HUES48 (cell line): Measurements from ENCODE around the gene HOXC5.
"Not testable (repeated sequence)": the region's sequence is repeated elsewhere in the genome, so short reads cannot be mapped to it uniquely, and the experiment has no call there.

Experiments used
- H3K27ac ChIP-seq: one replicate; pipeline ENCODE4 v1.7.0; 2013; ENCODE audit warnings: low read depth, low read length, inconsistent platforms
- H3K27me3 ChIP-seq: 2 replicates; pipeline ENCODE4 v1.6.1; 2013; ENCODE audit warnings: mild to moderate bottlenecking, low read length; ENCODE audit not compliant: control insufficient read depth, insufficient read depth
- H3K36me3 ChIP-seq: 2 replicates; pipeline ENCODE4 v1.6.1; 2013; ENCODE audit warnings: low read length; ENCODE audit not compliant: control insufficient read depth, insufficient read depth
- H3K4me1 ChIP-seq: 2 replicates; pipeline ENCODE4 v1.6.1; 2013; ENCODE audit warnings: mild to moderate bottlenecking, low read length; ENCODE audit not compliant: control insufficient read depth, insufficient read depth
- H3K4me3 ChIP-seq: 2 replicates; pipeline ENCODE4 v1.5.1; 2013; ENCODE audit warnings: mild to moderate bottlenecking, low read depth, low read length
- H3K9ac ChIP-seq: 2 replicates; pipeline ENCODE4 v1.6.1; 2013; ENCODE audit warnings: mild to moderate bottlenecking, low read depth, low read length, moderate library complexity
- H3K9me3 ChIP-seq: 2 replicates; pipeline ENCODE4 v1.6.1; 2013; ENCODE audit warnings: low read length; ENCODE audit not compliant: control insufficient read depth, insufficient read depth

Gene HOXC5

GRCh38 chr12:54068418-54069070 is 35.7 kb downstream of the HOXC5 start:
- Histone ChIP-seq H3K36me3 (no peaks in the 10 kb centered on the region), H3K4me1 (no peaks in the 10 kb centered on the region), H3K9me3 (no peaks in the 10 kb centered on the region), H3K27me3 (peaks cover 86% of the 10 kb centered on the region), H3K4me3 (no peak overlapping the region), H3K9ac (no peak overlapping the region), H3K27ac (no peak overlapping the region)

GRCh38 chr12:54071942-54072341 is 39.1 kb downstream of the HOXC5 start:
- Histone ChIP-seq H3K9me3 (no peaks in the 10 kb centered on the region), H3K4me1 (peaks cover 18% of the 10 kb centered on the region), H3K4me3 (no peak overlapping the region), H3K27ac (no peak overlapping the region), H3K9ac (no peak overlapping the region), H3K36me3 (no peaks in the 10 kb centered on the region), H3K27me3 (peaks cover 77% of the 10 kb centered on the region)

- Histone ChIP-seq H3K4me3 (no peak overlapping the region), H3K27me3 (peaks cover 85% of the 10 kb centered on the region), H3K27ac (no peak overlapping the region), H3K9me3 (no peaks in the 10 kb centered on the region; the same call in 1 of the 2 replicates), H3K4me1 (peaks cover 18% of the 10 kb centered on the region), H3K9ac (no peak overlapping the region), H3K36me3 (no peaks in the 10 kb centered on the region)
These were observed 41.5 kb downstream of the HOXC5 start for GRCh38 chr12:54074308-54074707.

DNA sequence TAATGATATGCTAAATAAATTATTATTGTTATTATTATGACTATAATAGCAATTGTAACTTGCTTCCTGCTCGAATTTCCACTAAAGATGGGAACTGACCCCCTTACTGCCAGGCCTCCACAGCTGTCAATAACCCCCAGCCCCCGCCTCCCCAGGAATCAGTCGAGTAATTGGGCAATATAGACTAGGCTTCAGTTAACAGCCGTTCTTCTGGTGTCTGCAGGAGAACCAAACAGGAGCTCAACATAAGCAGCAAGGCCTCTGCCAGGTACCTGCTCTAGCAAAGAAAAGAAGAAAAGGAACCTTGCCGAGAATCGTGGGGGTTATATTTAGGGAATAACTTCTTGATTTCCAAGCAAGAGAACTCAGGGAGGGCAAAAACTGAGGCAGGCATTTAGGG is 42.6 kb downstream of the HOXC5 start:
- Histone ChIP-seq H3K27ac (no peak overlapping the region), H3K36me3 (no peaks in the 10 kb centered on the region), H3K9ac (no peak overlapping the region), H3K9me3 (no peaks in the 10 kb centered on the region; the same call in 1 of the 2 replicates), H3K4me3 (no peak overlapping the region), H3K4me1 (peaks cover 18% of the 10 kb centered on the region), H3K27me3 (peaks cover 88% of the 10 kb centered on the region)

- Histone ChIP-seq H3K27me3 (peaks cover 88% of the 10 kb centered on the region), H3K9me3 (no peaks in the 10 kb centered on the region; the same call in 1 of the 2 replicates), H3K9ac (no peak overlapping the region), H3K27ac (peak overlapping the region; percentile 23), H3K4me1 (peaks cover 18% of the 10 kb centered on the region), H3K36me3 (no peaks in the 10 kb centered on the region), H3K4me3 (no peak overlapping the region)
These were observed 43.1 kb downstream of the HOXC5 start for GRCh38 chr12:54075974-54076373.

DNA sequence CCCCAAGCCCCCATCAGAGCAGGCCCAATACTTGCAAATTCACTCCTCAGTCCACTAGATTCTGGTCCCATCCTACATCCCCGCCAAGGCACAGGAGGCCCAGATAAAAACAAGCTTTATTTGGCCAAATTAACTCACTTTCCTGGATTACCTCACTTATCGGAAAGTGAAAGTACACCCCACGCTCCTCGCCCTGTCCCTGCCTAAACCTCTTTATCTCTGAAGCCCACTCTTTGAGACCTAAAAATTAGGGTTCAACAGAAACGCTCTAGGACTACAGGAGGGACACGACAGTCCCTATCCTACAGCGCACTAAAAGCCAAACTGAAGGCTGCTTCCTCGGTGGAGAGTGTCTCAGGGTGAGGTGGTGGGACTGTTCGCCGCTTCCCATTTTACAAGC is 45.0 kb downstream of the HOXC5 start:
- not testable (repeated sequence) for H3K9me3 ChIP-seq, H3K9ac ChIP-seq, H3K27ac ChIP-seq, H3K4me3 ChIP-seq, H3K36me3 ChIP-seq
- Histone ChIP-seq H3K4me1 (peaks cover 18% of the 10 kb centered on the region), H3K27me3 (peaks cover 88% of the 10 kb centered on the region)

- not testable (repeated sequence) for H3K36me3 ChIP-seq, H3K9ac ChIP-seq, H3K4me3 ChIP-seq, H3K27ac ChIP-seq, H3K9me3 ChIP-seq
- H3K27me3 ChIP-seq, result peaks cover 91% of the 10 kb centered on the region
- H3K4me1 ChIP-seq, result peaks cover 18% of the 10 kb centered on the region
These were observed 46.3 kb downstream of the HOXC5 start for GRCh38 chr12:54079115-54079514.

DNA sequence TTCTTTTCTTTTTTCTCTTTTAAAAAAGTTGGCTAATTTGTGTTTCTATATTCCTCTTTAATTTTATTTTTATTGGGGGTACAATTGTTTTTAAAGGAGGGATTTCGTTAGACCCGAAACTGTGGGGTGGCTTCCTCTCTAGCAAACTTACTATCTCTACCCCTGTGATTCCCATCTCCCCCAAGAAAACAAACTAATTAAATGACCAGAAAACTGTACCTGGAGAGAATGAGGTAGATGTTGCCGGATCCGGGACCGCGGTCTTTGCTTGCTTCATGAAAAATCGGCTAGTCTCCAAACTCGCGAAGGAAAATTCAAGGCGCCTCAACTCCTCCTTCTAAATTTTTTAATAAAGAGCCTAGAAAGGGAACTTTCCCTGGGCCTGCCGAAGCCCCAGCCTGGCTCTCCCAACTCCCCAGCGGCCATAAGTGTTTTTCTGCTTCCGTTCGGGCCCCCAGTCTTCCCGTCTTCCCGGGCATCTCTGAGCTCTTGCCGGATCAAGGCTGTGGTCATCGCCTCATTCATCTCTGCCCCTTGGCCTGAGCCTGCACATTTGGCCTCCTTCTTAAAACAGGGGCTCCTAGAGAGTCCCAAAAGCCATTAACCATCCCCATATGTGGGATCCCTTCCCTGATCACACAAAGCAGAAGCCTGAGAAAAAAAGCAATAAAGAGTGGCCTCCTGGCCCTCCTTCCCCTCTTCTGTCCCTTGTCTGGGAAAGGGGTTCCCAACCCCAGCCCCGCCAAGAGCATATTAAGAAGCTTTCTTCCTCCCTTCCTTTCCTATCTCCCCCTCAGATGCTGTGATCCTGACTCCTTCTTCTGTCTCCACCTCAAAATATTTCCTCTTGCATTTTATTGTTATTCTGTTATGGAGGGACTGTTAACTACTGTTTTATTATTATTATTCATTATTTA is 47.4 kb downstream of the HOXC5 start:
- not testable (repeated sequence) for H3K36me3 ChIP-seq, H3K9me3 ChIP-seq, H3K27ac ChIP-seq, H3K4me3 ChIP-seq, H3K9ac ChIP-seq
- peaks cover 15% of the 10 kb centered on the region for H3K4me1 ChIP-seq
- H3K27me3 ChIP-seq, result peaks cover 94% of the 10 kb centered on the region

DNA sequence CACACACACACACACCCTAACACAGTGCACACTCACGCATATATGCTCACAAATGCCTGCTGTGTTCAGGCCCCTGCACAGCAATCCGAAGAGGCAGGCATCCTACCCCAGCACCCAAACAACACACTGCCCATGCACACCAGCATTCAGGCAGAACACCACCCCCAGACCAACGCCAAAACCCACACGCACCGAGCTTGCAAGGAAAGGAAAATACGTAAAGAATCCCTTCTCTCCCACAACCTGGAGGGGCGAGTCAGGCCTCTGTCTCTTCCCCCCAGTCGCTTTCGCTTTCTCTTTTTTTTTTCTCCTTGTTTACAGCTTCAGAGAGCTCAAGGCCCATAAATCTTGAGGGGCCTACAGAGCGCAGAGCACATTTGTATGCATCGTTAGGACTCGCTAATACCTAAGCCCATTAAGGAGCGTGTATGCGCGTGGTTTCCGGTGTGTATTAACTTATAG is 48.2 kb downstream of the HOXC5 start:
- H3K4me1 ChIP-seq, H3K9me3 ChIP-seq, H3K9ac ChIP-seq, H3K27ac ChIP-seq, H3K36me3 ChIP-seq, H3K4me3 ChIP-seq: not testable (repeated sequence)
- H3K27me3 ChIP-seq, result peaks cover 99% of the 10 kb centered on the region

DNA sequence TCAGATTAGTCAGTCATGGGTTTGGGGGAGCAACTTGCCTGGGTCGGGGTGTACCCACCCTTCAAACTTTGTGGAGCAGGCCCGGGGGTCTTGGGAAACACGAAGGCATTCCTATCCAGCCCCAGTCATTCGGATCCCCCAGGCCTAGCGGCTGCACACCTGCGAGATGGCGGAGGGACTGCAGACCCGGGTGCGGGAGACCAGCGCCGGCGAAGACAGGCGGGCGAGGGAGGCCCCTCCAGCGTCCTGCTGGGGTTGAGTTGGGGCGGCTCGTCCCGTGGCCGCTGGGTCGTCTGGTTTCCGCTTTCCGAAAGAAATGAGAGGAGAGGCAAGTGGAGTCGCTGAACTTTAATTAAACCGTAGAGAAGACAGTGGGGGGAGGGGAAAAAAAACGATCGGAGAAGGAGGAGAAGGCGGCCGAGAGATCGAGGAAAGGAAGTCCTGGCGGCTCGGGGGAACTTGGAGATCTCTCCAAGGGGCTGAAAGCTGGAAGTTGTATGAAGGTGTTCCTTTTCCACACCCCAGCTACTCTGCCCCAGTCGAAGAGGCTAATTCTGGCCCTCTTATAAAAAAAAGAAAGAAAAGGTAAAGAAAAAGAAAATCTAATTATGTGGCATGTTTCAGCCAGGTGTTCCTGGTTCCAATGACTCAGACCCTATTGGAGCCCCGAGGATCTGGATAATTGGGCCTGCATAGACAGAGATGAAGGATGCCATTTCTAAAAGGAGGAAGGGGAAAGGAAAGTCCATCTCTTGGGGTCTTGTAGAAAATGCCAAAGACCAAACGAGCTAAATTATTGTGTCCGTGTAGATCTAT is 48.9 kb downstream of the HOXC5 start:
- H3K4me3 ChIP-seq, H3K9ac ChIP-seq, H3K9me3 ChIP-seq, H3K27ac ChIP-seq, H3K4me1 ChIP-seq, H3K36me3 ChIP-seq: not testable (repeated sequence)
- H3K27me3 ChIP-seq, result peaks cover 99% of the 10 kb centered on the region
